IMR-90 (cell line): Measurements from ENCODE around the gene LMO1. TPM values are rescaled to one million over a fixed set of nuclear protein-coding genes. Genes with fewer than 3 reads are reported as not detected.

ENCODE experiments used
- ATAC-seq: fragments of 200-7000 bp; cut with Tn5 transposase; 2 replicates; pipeline ENCODE4 v1.9.1; 2020; ENCODE audit warnings: low read depth, mild to moderate bottlenecking, moderate library complexity
- BruUV-seq: library from RNA; stranded (reverse); fragments of 400-500 nt; replicated peaks from 2 replicates; lab custom pipeline; 2021; lab: Mats Ljungman, UMichigan
- CTCF ChIA-PET: fragments of 300-600 bp; formaldehyde crosslinking; extraction: SDS; loops from one replicate; lab custom pipeline; 2021; ENCODE audit warnings: antibody characterized with exemption; lab: Yijun Ruan, JAX
- POLR2A ChIA-PET: fragments of 300-600 bp; sonication (Branson Sonifier 250); formaldehyde crosslinking; loops from one replicate; lab custom pipeline; 2022; ENCODE audit warnings: antibody characterized with exemption; ENCODE audit not compliant: unreplicated experiment; lab: Charles Lee
- DNase-seq: peaks from one replicate; pipeline ENCODE4 v3.0.0; 2013
- H2AFZ ChIP-seq: replicated peaks from 2 replicates; pipeline ENCODE3; 2013; ENCODE audit warnings: low read length, mild to moderate bottlenecking; ENCODE audit not compliant: poor library complexity
- H2AK5ac ChIP-seq: 2 replicates; pipeline ENCODE4 v1.6.1; 2013; ENCODE audit warnings: low read depth, low read length, inconsistent platforms
- H2AK9ac ChIP-seq: replicated peaks from 2 replicates; pipeline ENCODE3; 2013; ENCODE audit warnings: mild to moderate bottlenecking, low read depth, low read length, moderate library complexity; ENCODE audit not compliant: poor library complexity
- H2BK120ac ChIP-seq: 2 replicates; pipeline ENCODE4 v1.6.1; 2013; ENCODE audit warnings: low read depth, low read length, inconsistent platforms
- H2BK15ac ChIP-seq: 3 replicates; pipeline ENCODE4 v1.6.1; 2013; ENCODE audit warnings: low read depth, low read length, inconsistent platforms
- H2BK20ac ChIP-seq: 2 replicates; pipeline ENCODE4 v1.6.1; 2013; ENCODE audit warnings: low read depth, mild to moderate bottlenecking, inconsistent platforms, low read length, moderate library complexity
- H2BK5ac ChIP-seq: 2 replicates; pipeline ENCODE4 v1.6.1; 2013; ENCODE audit warnings: mild to moderate bottlenecking, low read depth, low read length, inconsistent platforms; ENCODE audit not compliant: poor library complexity, severe bottlenecking
- H3K14ac ChIP-seq: replicated peaks from 2 replicates; pipeline ENCODE4 v1.6.1; 2013; ENCODE audit warnings: low read depth, low read length, inconsistent platforms
- H3K18ac ChIP-seq: 2 replicates; pipeline ENCODE4 v1.6.1; 2013; ENCODE audit warnings: low read depth, low read length, control low read depth
- H3K23ac ChIP-seq: 2 replicates; pipeline ENCODE4 v1.6.1; 2013; ENCODE audit warnings: low read depth, low read length, inconsistent platforms
- H3K27ac ChIP-seq: 2 replicates; pipeline ENCODE4 v1.5.1; 2013; ENCODE audit warnings: mild to moderate bottlenecking, control low read depth, low read length; ENCODE audit not compliant: insufficient read depth
- H3K27me3 ChIP-seq: 2 replicates; pipeline ENCODE4 v1.6.1; 2013; ENCODE audit warnings: low read length; ENCODE audit not compliant: control insufficient read depth, insufficient read depth
- H3K36me3 ChIP-seq: 2 replicates; pipeline ENCODE4 v1.6.1; 2013; ENCODE audit warnings: low read length, mixed read lengths; ENCODE audit not compliant: control insufficient read depth, insufficient read depth
- H3K4ac ChIP-seq: 2 replicates; pipeline ENCODE4 v1.6.1; 2013; ENCODE audit warnings: low read depth, low read length, inconsistent platforms
- H3K4me1 ChIP-seq: 2 replicates; pipeline ENCODE4 v1.6.1; 2013; ENCODE audit warnings: low read length, mixed read lengths; ENCODE audit not compliant: control insufficient read depth, insufficient read depth
- H3K4me2 ChIP-seq: 2 replicates; pipeline ENCODE4 v1.6.1; 2013; ENCODE audit warnings: low read depth, mild to moderate bottlenecking, control low read depth, low read length, moderate library complexity
- H3K4me3 ChIP-seq: 2 replicates; pipeline ENCODE4 v1.5.1; 2013; ENCODE audit warnings: low read depth, mild to moderate bottlenecking, control low read depth, low read length, moderate library complexity; ENCODE audit not compliant: insufficient read depth
- H3K56ac ChIP-seq: 2 replicates; pipeline ENCODE4 v1.6.1; 2013; ENCODE audit warnings: low read length, inconsistent platforms; ENCODE audit not compliant: insufficient read depth; ENCODE audit errors: extremely low read depth
- H3K79me1 ChIP-seq, 2 experiments: 2 replicates each; pipeline ENCODE4 v1.6.1; 2013; ENCODE audit warnings: low read length in 2 of 2, inconsistent platforms in 1 of 2, low read depth in 1 of 2
- H3K9ac ChIP-seq: 2 replicates; pipeline ENCODE4 v1.6.1; 2013; ENCODE audit warnings: low read depth, low read length, control low read depth
- H3K9me1 ChIP-seq: 2 replicates; pipeline ENCODE4 v1.6.1; 2013; ENCODE audit warnings: low read length, inconsistent platforms; ENCODE audit not compliant: insufficient read depth
- H3K9me3 ChIP-seq: 2 replicates; pipeline ENCODE4 v1.6.1; 2013; ENCODE audit warnings: low read length; ENCODE audit not compliant: control insufficient read depth, insufficient read depth
- H4K20me1 ChIP-seq: 2 replicates; pipeline ENCODE4 v1.6.1; 2013; ENCODE audit warnings: low read length, inconsistent platforms; ENCODE audit not compliant: insufficient read depth
- H4K5ac ChIP-seq: 2 replicates; pipeline ENCODE4 v1.6.1; 2013; ENCODE audit warnings: mild to moderate bottlenecking, low read depth, low read length, control low read depth
- H4K8ac ChIP-seq, 2 experiments: 2 replicates each; pipeline ENCODE4 v1.6.1; 2013; ENCODE audit warnings: low read depth in 2 of 2, low read length in 2 of 2, control low read depth in 1 of 2, inconsistent platforms in 1 of 2
- H4K91ac ChIP-seq: 2 replicates; pipeline ENCODE4 v1.6.1; 2013; ENCODE audit warnings: low read depth, low read length, inconsistent platforms; ENCODE audit not compliant: insufficient read depth
- CEBPB ChIP-seq: IDR thresholded peaks from 2 replicates; pipeline ENCODE4 v1.6.1; 2012; ENCODE audit warnings: low read depth, low read length, improper control_type of control experiment
- ELK1 ChIP-seq: fragments of 150-350 bp; IDR thresholded peaks from 2 replicates; pipeline ENCODE4 v1.6.1; 2016; ENCODE audit warnings: low read depth, mild to moderate bottlenecking, low read length, moderate library complexity, borderline replicate concordance
- MAZ ChIP-seq: IDR thresholded peaks from 2 replicates; pipeline ENCODE4 v1.6.1; 2012; ENCODE audit warnings: low read depth, mild to moderate bottlenecking, low read length, improper control_type of control experiment, moderate library complexity, borderline replicate concordance
- NFE2L2 ChIP-seq: fragments of 150-350 bp; IDR thresholded peaks from 2 replicates; pipeline ENCODE4 v1.6.1; 2016; ENCODE audit warnings: low read depth, mild to moderate bottlenecking, low read length
- SMC3 ChIP-seq: fragments of 150-350 bp; IDR thresholded peaks from 2 replicates; pipeline ENCODE4 v1.6.1; 2016; ENCODE audit warnings: low read depth, mild to moderate bottlenecking, antibody characterized with exemption, low read length, moderate library complexity
- USF2 ChIP-seq: fragments of 150-350 bp; IDR thresholded peaks from 2 replicates; pipeline ENCODE4 v1.6.1; 2017; ENCODE audit warnings: mild to moderate bottlenecking, antibody characterized with exemption, low read length, low read depth
- WGBS, 2 experiments: methylation state at CpG; one replicate each; pipeline versions ENCODE4 v1.1.5 to v1.1.7; 2013; ENCODE audit warnings: missing lambda C conversion rate in 2 of 2; ENCODE audit not compliant: insufficient read length in 1 of 2; ENCODE audit errors: extremely low coverage in 2 of 2; 5-methylcytosine and 5-hydroxymethylcytosine counted together
- dilution Hi-C: fragments of 300-500 bp; cut with HindIII; formaldehyde crosslinking; loops from one replicate; pipeline ENCODE4 v1.14.3; 2018; ENCODE audit warnings: low sequenced_read_pairs; ENCODE audit not compliant: unreplicated experiment
- in situ Hi-C: fragments of 300-500 bp; cut with MboI; formaldehyde crosslinking; loops from 3 replicates; pipeline ENCODE4 v1.14.3; 2019; ENCODE audit warnings: low sequenced_read_pairs, inconsistent platforms, mixed read lengths
- intact Hi-C: fragments of 100-400 bp; cut with micrococcal nuclease; formaldehyde crosslinking; loops from 2 replicates; pipeline ENCODE4 v1.10.0; 2022
- polyA plus RNA-seq, 3 experiments: library from polyadenylated mRNA; depleted of rRNA; stranded (reverse); fragments of >200 nt; gene quantifications; 2 replicates each; pipeline ENCODE4 v1.2.3, GENCODE V29; 2012; ENCODE audit warnings: low replicate concordance in 1 of 3
- total RNA-seq: library from RNA; depleted of rRNA; stranded (reverse); fragments of >200 nt; gene quantifications from 2 replicates; pipeline ENCODE4 v1.2.3, GENCODE V29; 2012

Gene LMO1
- total and polyA plus RNA-seq, 2 of the 4 experiments (the other 2 are of a cell fraction): not detected

- ChIA-PET POLR2A (no interaction called here), CTCF (no interaction called here)
- intact Hi-C loops (loop anchor here (5.0 kb wide), 1 partner anchor 163 kb away; no protein-coding TSS in a partner anchor), dilution Hi-C loops (no loop called here), in situ Hi-C loops (no loop called here)
- Histone ChIP-seq H3K4me2 (no peak overlapping the region), H3K27ac (no peak overlapping the region), H2BK20ac (no peak overlapping the region), H3K27me3 (peaks cover 53% of the 10 kb centered on the region), H4K20me1 (no peaks in the 10 kb centered on the region), H3K9ac (no peak overlapping the region), H2AK9ac (no peak overlapping the region), H2BK120ac (no peak overlapping the region), H2AK5ac (no peak overlapping the region), H3K14ac (no peak overlapping the region), H3K36me3 (no peaks in the 10 kb centered on the region), H4K91ac (no peak overlapping the region), H3K9me1 (no peaks in the 10 kb centered on the region), H2AFZ (no peak overlapping the region), H3K18ac (no peak overlapping the region), H3K56ac (no peak overlapping the region), H3K23ac (no peak overlapping the region), H3K4me3 (no peak overlapping the region), H3K4ac (no peak overlapping the region), H4K8ac (no peak overlapping the region), H3K79me1 (no peaks in the 10 kb centered on the region), H4K5ac (no peak overlapping the region), H2BK15ac (no peak overlapping the region), H3K9me3 (no peaks in the 10 kb centered on the region), H3K4me1 (no peaks in the 10 kb centered on the region; the same call in 1 of the 2 replicates), H2BK5ac (no peak overlapping the region)
- no peak for TF ChIP-seq SMC3
- TF ChIP-seq ELK1: no peak
- no peak for TF ChIP-seq CEBPB
- TF ChIP-seq NFE2L2: no peak
- TF ChIP-seq MAZ: no peak
- no peak for TF ChIP-seq USF2
- ATAC-seq (no peak), DNase-seq (no peak)
- 81% methylated on average over 7 of the region's 20 CpGs; no CpG with 5 or more reads in 1 of the 2 experiments for WGBS, 2 experiments
- no TSS peak for BruUV-seq
Measured at GRCh38 chr11:8260202-8260966, 3.3 kb downstream of the LMO1 start.
